HEK293 (cell line): Measurements from ENCODE around the gene TSPAN9.

Experiments used
- CTCF ChIA-PET: fragments of 350-600 bp; formaldehyde crosslinking; extraction: SDS; loops from one replicate; lab custom pipeline; 2021; ENCODE audit warnings: antibody characterized with exemption; lab: Yijun Ruan, JAX
- POLR2A ChIA-PET: fragments of 300-600 bp; formaldehyde crosslinking; extraction: SDS; loops from one replicate; lab custom pipeline; 2020; ENCODE audit warnings: antibody characterized with exemption, inconsistent platforms; lab: Yijun Ruan, JAX
- H3K27ac ChIP-seq: fragments of 200-500 bp; sonication (Bioruptor generic); 2 replicates; pipeline ENCODE4 v1.5.1; 2014; ENCODE audit warnings: low read depth, low read length, control low read depth, inconsistent platforms; ENCODE audit errors: extremely low read depth
- H3K36me3 ChIP-seq, 2 experiments: fragments of 200-500 bp in 1 of 2; sonication (Bioruptor generic) in 1 of 2; 1 replicate in 1 of 2; 2 replicates in 1 of 2; pipeline ENCODE4 v1.5.1; 2014 to 2017; ENCODE audit warnings: inconsistent platforms in 2 of 2, low read length in 2 of 2; ENCODE audit not compliant: control insufficient read depth in 2 of 2, insufficient read depth in 1 of 2
- H3K4me1 ChIP-seq: fragments of 200-500 bp; sonication (Bioruptor generic); 2 replicates; pipeline ENCODE4 v1.5.1; 2014; ENCODE audit warnings: mild to moderate bottlenecking, low read length, inconsistent platforms; ENCODE audit not compliant: control insufficient read depth, insufficient read depth
- H3K4me3 ChIP-seq: 2 replicates; pipeline ENCODE4 v1.5.1; 2011; ENCODE audit warnings: low read depth, mild to moderate bottlenecking, control low read depth, low read length, moderate library complexity
- H3K9me3 ChIP-seq: fragments of 200-500 bp; sonication (Bioruptor generic); 2 replicates; pipeline ENCODE4 v1.5.1; 2014; ENCODE audit warnings: low read depth, low read length, inconsistent platforms; ENCODE audit not compliant: control insufficient read depth, insufficient read depth
- BCL11B ChIP-seq: fragments of 450-650 bp; formaldehyde crosslinking; IDR thresholded peaks from 2 replicates; pipeline ENCODE4 v1.5.1; 2016; ENCODE audit warnings: low read depth, missing biosample characterization, missing genetic modification characterization
- FEZF1 ChIP-seq: fragments of 450-650 bp; formaldehyde crosslinking; IDR thresholded peaks from 2 replicates; pipeline ENCODE4 v1.5.1; 2016; ENCODE audit warnings: missing biosample characterization, missing genetic modification characterization
- KLF7 ChIP-seq: fragments of 450-650 bp; formaldehyde crosslinking; IDR thresholded peaks from 2 replicates; pipeline ENCODE4 v1.5.1; 2016; ENCODE audit warnings: missing biosample characterization, missing genetic modification characterization, borderline replicate concordance
- MZF1 ChIP-seq: fragments of 450-650 bp; formaldehyde crosslinking; IDR thresholded peaks from 2 replicates; pipeline ENCODE4 v1.5.1; 2017; ENCODE audit warnings: missing biosample characterization, missing genetic modification characterization, borderline replicate concordance
- SCRT1 ChIP-seq: fragments of 450-650 bp; formaldehyde crosslinking; IDR thresholded peaks from 2 replicates; pipeline ENCODE4 v1.5.1; 2016; ENCODE audit warnings: missing biosample characterization, missing genetic modification characterization, borderline replicate concordance
- ZFHX2 ChIP-seq: fragments of 450-650 bp; formaldehyde crosslinking; conservative IDR thresholded peaks from 2 replicates; pipeline ENCODE4 v1.5.1; 2016; ENCODE audit warnings: missing biosample characterization, missing genetic modification characterization
- ZNF112 ChIP-seq: fragments of 450-650 bp; formaldehyde crosslinking; IDR thresholded peaks from 2 replicates; pipeline ENCODE4 v1.5.0; 2017; ENCODE audit warnings: missing biosample characterization, missing genetic modification characterization
- ZNF24 ChIP-seq: fragments of 450-650 bp; formaldehyde crosslinking; IDR thresholded peaks from 2 replicates; pipeline ENCODE4 v1.5.1; 2016; ENCODE audit warnings: missing biosample characterization, missing genetic modification characterization
- ZNF311 ChIP-seq: fragments of 450-650 bp; formaldehyde crosslinking; IDR thresholded peaks from 2 replicates; pipeline ENCODE4 v1.5.1; 2017; ENCODE audit warnings: missing biosample characterization, missing genetic modification characterization, borderline replicate concordance
- ZNF416 ChIP-seq: fragments of 450-650 bp; formaldehyde crosslinking; IDR thresholded peaks from 2 replicates; pipeline ENCODE4 v1.5.1; 2016; ENCODE audit warnings: missing biosample characterization, missing genetic modification characterization
- ZNF768 ChIP-seq: fragments of 450-650 bp; formaldehyde crosslinking; IDR thresholded peaks from 2 replicates; pipeline ENCODE4 v1.5.1; 2018; ENCODE audit warnings: missing biosample characterization, mild to moderate bottlenecking, missing genetic modification characterization
- ZNF792 ChIP-seq: fragments of 450-650 bp; formaldehyde crosslinking; IDR thresholded peaks from 2 replicates; pipeline ENCODE4 v1.5.1; 2016; ENCODE audit warnings: missing biosample characterization, missing genetic modification characterization
- ZSCAN30 ChIP-seq: fragments of 450-650 bp; IDR thresholded peaks from 2 replicates; pipeline ENCODE4 v1.5.1; 2018; ENCODE audit warnings: missing biosample characterization, mild to moderate bottlenecking, missing genetic modification characterization, moderate library complexity
- TF ChIP-seq, protein P1 (sequence below): fragments of 450-650 bp; formaldehyde crosslinking; IDR thresholded peaks from 2 replicates; pipeline ENCODE4 v1.5.1; 2016; ENCODE audit warnings: missing biosample characterization, missing genetic modification characterization
- TF ChIP-seq, protein P2 (sequence below): fragments of 450-650 bp; formaldehyde crosslinking; optimal IDR thresholded peaks from 2 replicates; pipeline ENCODE3; 2016; ENCODE audit warnings: missing biosample characterization, mild to moderate bottlenecking, missing genetic modification characterization
- TF ChIP-seq, protein P3 (sequence below): fragments of 450-650 bp; formaldehyde crosslinking; IDR thresholded peaks from 2 replicates; pipeline ENCODE4 v1.5.1; 2016; ENCODE audit warnings: missing biosample characterization, missing genetic modification characterization, borderline replicate concordance
- TF ChIP-seq, protein P4 (sequence below): fragments of 450-650 bp; formaldehyde crosslinking; IDR thresholded peaks from 2 replicates; pipeline ENCODE4 v1.5.1; 2016; ENCODE audit warnings: missing biosample characterization, missing genetic modification characterization

TSPAN9 gene

DNA sequence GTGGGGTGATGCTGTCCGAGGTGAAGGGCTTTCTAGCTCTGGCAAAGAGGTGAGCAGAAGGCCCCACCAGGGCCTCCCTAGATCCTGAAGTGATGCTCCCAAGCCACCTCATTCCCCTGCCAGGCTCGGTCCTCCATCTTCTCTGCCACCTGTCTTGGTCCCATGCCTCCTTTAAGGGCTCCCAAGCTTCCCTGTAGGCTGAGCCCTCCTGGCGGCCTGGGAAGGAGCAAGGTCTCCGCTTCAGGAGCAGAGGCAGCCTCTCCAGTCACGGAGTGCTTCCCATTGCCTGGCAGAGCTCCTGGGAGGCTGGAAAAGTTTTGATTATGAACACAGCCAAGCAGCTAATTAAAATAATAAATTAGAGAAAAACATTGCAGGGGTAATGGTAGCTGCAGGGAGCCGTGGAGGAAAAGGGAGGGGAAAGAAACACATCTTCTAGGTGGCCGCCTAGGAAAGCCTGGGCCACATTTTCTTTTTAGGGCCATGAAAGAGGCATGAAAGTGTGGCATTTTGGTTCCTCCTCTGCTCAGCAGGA, 253.9 kb downstream of the TSPAN9 start (continued):
- TF ChIP-seq ZNF112 (tag by site-specific recombination): no peak
- TF ChIP-seq FEZF1: no peak
- TF ChIP-seq, protein P1, sequence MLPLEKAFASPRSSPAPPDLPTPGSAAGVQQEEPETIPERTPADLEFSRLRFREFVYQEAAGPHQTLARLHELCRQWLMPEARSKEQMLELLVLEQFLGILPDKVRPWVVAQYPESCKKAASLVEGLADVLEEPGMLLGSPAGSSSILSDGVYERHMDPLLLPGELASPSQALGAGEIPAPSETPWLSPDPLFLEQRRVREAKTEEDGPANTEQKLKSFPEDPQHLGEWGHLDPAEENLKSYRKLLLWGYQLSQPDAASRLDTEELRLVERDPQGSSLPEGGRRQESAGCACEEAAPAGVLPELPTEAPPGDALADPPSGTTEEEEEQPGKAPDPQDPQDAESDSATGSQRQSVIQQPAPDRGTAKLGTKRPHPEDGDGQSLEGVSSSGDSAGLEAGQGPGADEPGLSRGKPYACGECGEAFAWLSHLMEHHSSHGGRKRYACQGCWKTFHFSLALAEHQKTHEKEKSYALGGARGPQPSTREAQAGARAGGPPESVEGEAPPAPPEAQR (tag by site-specific recombination): no peak
- TF ChIP-seq KLF7: no peak
- TF ChIP-seq, protein P2, sequence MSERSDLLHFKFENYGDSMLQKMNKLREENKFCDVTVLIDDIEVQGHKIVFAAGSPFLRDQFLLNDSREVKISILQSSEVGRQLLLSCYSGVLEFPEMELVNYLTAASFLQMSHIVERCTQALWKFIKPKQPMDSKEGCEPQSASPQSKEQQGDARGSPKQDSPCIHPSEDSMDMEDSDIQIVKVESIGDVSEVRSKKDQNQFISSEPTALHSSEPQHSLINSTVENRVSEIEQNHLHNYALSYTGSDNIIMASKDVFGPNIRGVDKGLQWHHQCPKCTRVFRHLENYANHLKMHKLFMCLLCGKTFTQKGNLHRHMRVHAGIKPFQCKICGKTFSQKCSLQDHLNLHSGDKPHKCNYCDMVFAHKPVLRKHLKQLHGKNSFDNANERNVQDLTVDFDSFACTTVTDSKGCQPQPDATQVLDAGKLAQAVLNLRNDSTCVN (tag by site-specific recombination): no peak
- TF ChIP-seq ZFHX2 (tag by site-specific recombination): no peak
- no peak for TF ChIP-seq SCRT1 (tag by site-specific recombination)
- no peak for TF ChIP-seq ZNF792 (tag by site-specific recombination)

DNA sequence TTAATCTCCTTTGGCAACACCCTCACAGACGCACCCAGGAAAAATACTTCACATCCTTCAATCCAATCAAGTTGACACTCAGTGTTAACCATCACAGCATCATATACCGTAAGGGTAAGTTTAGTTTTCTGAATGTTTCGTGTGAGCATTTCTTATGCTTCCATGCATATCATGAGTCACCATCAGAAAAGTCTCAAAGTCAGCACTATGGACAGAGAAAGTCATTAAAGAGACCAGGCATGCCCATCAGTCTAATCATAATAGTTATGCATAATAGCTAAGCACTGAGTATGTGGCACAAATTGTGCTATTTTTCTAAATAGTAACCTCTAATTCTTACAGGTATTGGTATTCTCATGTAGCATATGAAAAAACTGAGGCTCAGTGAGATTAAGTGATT, 255.0 kb downstream of the TSPAN9 start:
- no peaks in the 10 kb centered on the region for H3K36me3 ChIP-seq
- CTCF ChIA-PET: interaction anchor here (0.6 to 2.2 kb wide), 4 partner anchors 18 to 87 kb away, joined by 3 to 8 read pairs (median 4); no protein-coding TSS in a partner anchor
- no peaks in the 10 kb centered on the region for H3K9me3 ChIP-seq
- no peak for TF ChIP-seq ZNF768
- no peak for TF ChIP-seq BCL11B (tag by site-specific recombination)
- TF ChIP-seq, protein P3, sequence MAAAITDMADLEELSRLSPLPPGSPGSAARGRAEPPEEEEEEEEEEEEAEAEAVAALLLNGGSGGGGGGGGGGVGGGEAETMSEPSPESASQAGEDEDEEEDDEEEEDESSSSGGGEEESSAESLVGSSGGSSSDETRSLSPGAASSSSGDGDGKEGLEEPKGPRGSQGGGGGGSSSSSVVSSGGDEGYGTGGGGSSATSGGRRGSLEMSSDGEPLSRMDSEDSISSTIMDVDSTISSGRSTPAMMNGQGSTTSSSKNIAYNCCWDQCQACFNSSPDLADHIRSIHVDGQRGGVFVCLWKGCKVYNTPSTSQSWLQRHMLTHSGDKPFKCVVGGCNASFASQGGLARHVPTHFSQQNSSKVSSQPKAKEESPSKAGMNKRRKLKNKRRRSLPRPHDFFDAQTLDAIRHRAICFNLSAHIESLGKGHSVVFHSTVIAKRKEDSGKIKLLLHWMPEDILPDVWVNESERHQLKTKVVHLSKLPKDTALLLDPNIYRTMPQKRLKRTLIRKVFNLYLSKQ (tag by site-specific recombination): no peak
- no peak for TF ChIP-seq ZNF24 (tag by site-specific recombination)
- TF ChIP-seq ZNF416: no peak
- no peak for TF ChIP-seq ZNF311 (tag by site-specific recombination)
- TF ChIP-seq MZF1 (tag by site-specific recombination): no peak
- TF ChIP-seq, protein P4, sequence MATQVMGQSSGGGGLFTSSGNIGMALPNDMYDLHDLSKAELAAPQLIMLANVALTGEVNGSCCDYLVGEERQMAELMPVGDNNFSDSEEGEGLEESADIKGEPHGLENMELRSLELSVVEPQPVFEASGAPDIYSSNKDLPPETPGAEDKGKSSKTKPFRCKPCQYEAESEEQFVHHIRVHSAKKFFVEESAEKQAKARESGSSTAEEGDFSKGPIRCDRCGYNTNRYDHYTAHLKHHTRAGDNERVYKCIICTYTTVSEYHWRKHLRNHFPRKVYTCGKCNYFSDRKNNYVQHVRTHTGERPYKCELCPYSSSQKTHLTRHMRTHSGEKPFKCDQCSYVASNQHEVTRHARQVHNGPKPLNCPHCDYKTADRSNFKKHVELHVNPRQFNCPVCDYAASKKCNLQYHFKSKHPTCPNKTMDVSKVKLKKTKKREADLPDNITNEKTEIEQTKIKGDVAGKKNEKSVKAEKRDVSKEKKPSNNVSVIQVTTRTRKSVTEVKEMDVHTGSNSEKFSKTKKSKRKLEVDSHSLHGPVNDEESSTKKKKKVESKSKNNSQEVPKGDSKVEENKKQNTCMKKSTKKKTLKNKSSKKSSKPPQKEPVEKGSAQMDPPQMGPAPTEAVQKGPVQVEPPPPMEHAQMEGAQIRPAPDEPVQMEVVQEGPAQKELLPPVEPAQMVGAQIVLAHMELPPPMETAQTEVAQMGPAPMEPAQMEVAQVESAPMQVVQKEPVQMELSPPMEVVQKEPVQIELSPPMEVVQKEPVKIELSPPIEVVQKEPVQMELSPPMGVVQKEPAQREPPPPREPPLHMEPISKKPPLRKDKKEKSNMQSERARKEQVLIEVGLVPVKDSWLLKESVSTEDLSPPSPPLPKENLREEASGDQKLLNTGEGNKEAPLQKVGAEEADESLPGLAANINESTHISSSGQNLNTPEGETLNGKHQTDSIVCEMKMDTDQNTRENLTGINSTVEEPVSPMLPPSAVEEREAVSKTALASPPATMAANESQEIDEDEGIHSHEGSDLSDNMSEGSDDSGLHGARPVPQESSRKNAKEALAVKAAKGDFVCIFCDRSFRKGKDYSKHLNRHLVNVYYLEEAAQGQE (tag by site-specific recombination): peak; percentile 91
- TF ChIP-seq ZSCAN30 (tag by site-specific recombination): no peak
- H3K27ac ChIP-seq: no peak overlapping the region
- H3K4me3 ChIP-seq: no peak overlapping the region
- POLR2A ChIA-PET: no interaction called here
- H3K4me1 ChIP-seq: no peaks in the 10 kb centered on the region
